HCT116 (cell line): ENCODE measurements around the gene PI4K2A.

ENCODE experiments used
- CTCF ChIP-seq, 3 experiments: fragments of 200-600 bp in 1 of 3; sonication (generic) in 1 of 3; IDR thresholded peaks in 2 of 3; conservative IDR thresholded peaks in 1 of 3; 2 replicates each; pipeline ENCODE4 v1.5.1; 2012 to 2017; ENCODE audit warnings: low read depth in 2 of 3, low read length in 2 of 3, antibody characterized with exemption in 1 of 3, borderline replicate concordance in 1 of 3, control low read depth in 1 of 3, mild to moderate bottlenecking in 1 of 3, mixed read lengths in 1 of 3, mixed run types in 1 of 3, moderate library complexity in 1 of 3; ENCODE audit not compliant: insufficient read depth in 1 of 3
- SIN3A ChIP-seq: IDR thresholded peaks from 2 replicates; pipeline ENCODE4 v1.6.1; 2012; ENCODE audit warnings: low read depth

- no peak for TF ChIP-seq CTCF (IDR thresholded peaks at IDR 0.05 in 2 of 3, conservative IDR thresholded peaks at IDR 0.05 in 1 of 3; ENCODE audit: borderline replicate concordance in 1 of 3, insufficient read depth in 1 of 3, low read depth in 2 of 3, low read length in 2 of 3)
- TF ChIP-seq SIN3A, result no peak
Measured at GRCh38 chr10:97601268-97602215, 38.9 kb upstream of the PI4K2A start.
